ENCODE measurements around the gene ZDHHC14.

GRCh38 chr6:157434349-157435033, 53.5 kb downstream of the ZDHHC14 start:
- TF ChIP-seq CTCF (conservative IDR thresholded peaks at IDR 0.05; ENCODE audit: low read depth in 2 of 2) (no peak), POLR2AphosphoS5 (IDR thresholded peaks at IDR 0.05; ENCODE audit: low read depth) (no peak), EZH2 (IDR thresholded peaks at IDR 0.05; ENCODE audit: low read depth, unreplicated experiment) (no peak), REST (IDR thresholded peaks at IDR 0.05; ENCODE audit: unreplicated experiment) (no peak), EZH2phosphoT487 (IDR thresholded peaks at IDR 0.05; ENCODE audit: unreplicated experiment) (no peak), STAT1 (IDR thresholded peaks at IDR 0.05; ENCODE audit: unreplicated experiment) (no peak), JUNB (IDR thresholded peaks at IDR 0.05; ENCODE audit: unreplicated experiment) (no peak), CREB1 (CRISPR knock-in tag; IDR thresholded peaks at IDR 0.05; ENCODE audit: low read depth) (no peak), ZNF462 (CRISPR knock-in tag; IDR thresholded peaks at IDR 0.05) (no peak)
